ENCODE measurements around the gene ZNF248. TPM values are rescaled to one million over a fixed set of nuclear protein-coding genes. Genes with fewer than 3 reads are reported as not detected.

The ZNF248 gene
- total RNA-seq, 1 experiment from 2014 or later = 115 TPM

DNA sequence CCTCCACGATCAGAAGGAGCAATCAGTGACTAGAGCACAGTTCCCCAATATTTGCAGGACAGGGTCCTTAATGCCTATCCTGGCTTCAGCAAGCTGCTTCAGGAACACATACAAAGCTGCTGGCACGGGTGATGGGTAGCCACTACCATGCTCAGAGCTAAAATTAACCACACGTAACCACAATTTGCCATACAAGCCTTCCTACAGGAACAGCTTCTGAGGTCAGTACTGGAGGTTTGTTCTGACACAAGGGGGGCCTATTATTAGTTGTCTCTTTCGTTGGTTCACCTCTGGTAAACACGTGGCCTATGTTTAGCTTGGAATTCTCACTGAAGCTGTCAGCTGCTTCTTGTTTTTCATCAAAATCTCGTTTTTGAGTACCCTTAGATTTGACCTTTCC lies 41.1 kb downstream of the ZNF248 start:
- CTCF ChIA-PET = no interaction called here
- peaks cover 54% of the 10 kb centered on the region for H3K9me3 ChIP-seq (ENCODE audit: low read length)

DNA sequence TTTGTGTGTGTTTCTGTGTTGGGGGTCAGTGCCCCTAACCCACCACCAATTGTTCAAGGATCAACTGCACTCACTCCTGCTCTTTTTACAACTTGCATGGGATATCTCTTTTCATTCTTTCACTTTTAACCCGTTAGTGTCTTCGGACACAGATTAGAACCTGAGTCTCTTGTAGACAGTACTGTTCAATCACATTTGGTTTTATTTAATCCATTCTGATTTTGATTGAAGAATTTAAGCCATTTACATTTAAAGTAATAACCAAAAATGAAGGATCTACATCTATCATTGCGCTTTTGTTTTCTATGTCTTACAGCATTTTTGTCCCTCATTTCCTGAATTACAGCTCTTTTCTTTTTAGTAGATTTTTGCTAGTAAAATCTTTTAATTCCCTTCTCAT lies 43.6 kb downstream of the ZNF248 start:
- Histone ChIP-seq H3K9me3 (ENCODE audit: low read length) (peaks cover 42% of the 10 kb centered on the region), H3K4me1 (ENCODE audit: insufficient read depth, low read length) (no peaks in the 10 kb centered on the region), H3K9me2 (replicated peaks; ENCODE audit: low read length) (no peaks in the 10 kb centered on the region), H3K27me3 (ENCODE audit: low read length) (no peaks in the 10 kb centered on the region), H3K4me3 (ENCODE audit: low read length) (no peak overlapping the region), H3K4me2 (ENCODE audit: low read length) (no peak overlapping the region), H3K9ac (ENCODE audit: low read length) (no peak overlapping the region), H3K27ac (ENCODE audit: low read length) (no peak overlapping the region), H2AFZ (ENCODE audit: low read length) (no peak overlapping the region), H3F3A (ENCODE audit: low read length, unreplicated experiment) (no peaks in the 10 kb centered on the region), H3K79me2 (ENCODE audit: low read length) (no peaks in the 10 kb centered on the region), H3K36me3 (ENCODE audit: low read depth, low read length) (peaks cover 35% of the 10 kb centered on the region), H4K20me1 (ENCODE audit: low read length) (no peaks in the 10 kb centered on the region)
- ChIA-PET POLR2A (ENCODE audit: unreplicated experiment) (no interaction called here), CTCF (no interaction called here)
- BruUV-seq (replicated peaks) = no TSS peak
- ATAC-seq (no peak), DNase-seq (no peak)
- intact Hi-C loops (cut with micrococcal nuclease) = no loop called here
- no peak for TF ChIP-seq EZH2phosphoT487 (IDR thresholded peaks at IDR 0.05; ENCODE audit: borderline replicate concordance, low read length)
- no peak for TF ChIP-seq CTCF (conservative IDR thresholded peaks at IDR 0.05; ENCODE audit: low read depth, low read length)
- no peak for TF ChIP-seq EZH2 (IDR thresholded peaks at IDR 0.05; ENCODE audit: low read length, unreplicated experiment)

More for the DNA sequence above, 41.1 kb downstream of the ZNF248 start:
- Histone ChIP-seq H3K79me2 (ENCODE audit: low read length) (no peaks in the 10 kb centered on the region), H3K27me3 (ENCODE audit: low read length) (no peaks in the 10 kb centered on the region), H3K27ac (ENCODE audit: low read length) (no peak overlapping the region), H2AFZ (ENCODE audit: low read length) (no peak overlapping the region), H3K9me2 (replicated peaks; ENCODE audit: low read length) (no peaks in the 10 kb centered on the region), H3K4me3 (ENCODE audit: low read length) (no peak overlapping the region), H3K9ac (ENCODE audit: low read length) (no peak overlapping the region), H3K36me3 (ENCODE audit: low read depth, low read length) (peaks cover 32% of the 10 kb centered on the region; the same call in 1 of the 2 replicates), H3K4me1 (ENCODE audit: insufficient read depth, low read length) (no peaks in the 10 kb centered on the region), H3F3A (ENCODE audit: low read length, unreplicated experiment) (no peaks in the 10 kb centered on the region), H3K4me2 (ENCODE audit: low read length) (no peak overlapping the region), H4K20me1 (ENCODE audit: low read length) (no peaks in the 10 kb centered on the region)
- no peak for TF ChIP-seq CTCF (conservative IDR thresholded peaks at IDR 0.05; ENCODE audit: low read depth, low read length)
- no peak for TF ChIP-seq EZH2 (IDR thresholded peaks at IDR 0.05; ENCODE audit: low read length, unreplicated experiment)
- TF ChIP-seq EZH2phosphoT487 (IDR thresholded peaks at IDR 0.05; ENCODE audit: borderline replicate concordance, low read length) = no peak
- BruUV-seq (replicated peaks) = no TSS peak
- no peak for DNase-seq
- intact Hi-C loops (cut with micrococcal nuclease) = no loop called here
- no peak for ATAC-seq
- POLR2A ChIA-PET (ENCODE audit: unreplicated experiment) = no interaction called here

DNA sequence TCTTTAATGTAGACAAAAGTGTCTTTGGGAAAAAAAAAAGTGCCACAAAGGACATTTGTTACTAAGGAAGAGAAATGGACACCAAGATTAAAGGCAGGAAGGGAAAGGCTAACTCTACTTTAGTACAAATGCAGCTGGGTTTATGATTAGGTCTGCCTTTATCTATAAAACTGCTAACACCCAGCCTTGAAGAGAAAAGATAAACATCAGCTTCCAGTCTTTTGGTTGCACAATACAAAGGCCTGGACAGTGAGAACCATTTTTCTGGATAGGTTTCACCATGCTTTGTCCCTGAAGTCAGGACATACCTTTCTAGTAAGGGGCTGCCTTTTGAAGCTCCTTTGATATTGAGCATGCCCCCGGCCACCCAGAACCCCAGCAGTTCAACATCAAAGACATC lies 45.1 kb downstream of the ZNF248 start:
- BruUV-seq (replicated peaks) = no TSS peak
- Histone ChIP-seq H3K9me3 (ENCODE audit: low read length) (peaks cover 42% of the 10 kb centered on the region), H3K4me3 (ENCODE audit: low read length) (no peak overlapping the region), H3K4me2 (ENCODE audit: low read length) (no peak overlapping the region), H2AFZ (ENCODE audit: low read length) (no peak overlapping the region), H3K4me1 (ENCODE audit: insufficient read depth, low read length) (no peaks in the 10 kb centered on the region), H3K79me2 (ENCODE audit: low read length) (no peaks in the 10 kb centered on the region), H3K9ac (ENCODE audit: low read length) (no peak overlapping the region), H3K27ac (ENCODE audit: low read length) (no peak overlapping the region), H3K36me3 (ENCODE audit: low read depth, low read length) (peaks cover 35% of the 10 kb centered on the region), H3K27me3 (ENCODE audit: low read length) (no peaks in the 10 kb centered on the region), H4K20me1 (ENCODE audit: low read length) (no peaks in the 10 kb centered on the region), H3F3A (ENCODE audit: low read length, unreplicated experiment) (no peaks in the 10 kb centered on the region), H3K9me2 (replicated peaks; ENCODE audit: low read length) (no peaks in the 10 kb centered on the region)
- POLR2A ChIA-PET (ENCODE audit: unreplicated experiment) = no interaction called here
- ATAC-seq = no peak
- CTCF ChIA-PET = no interaction called here
- DNase-seq = no peak
- intact Hi-C loops (cut with micrococcal nuclease) = no loop called here
- TF ChIP-seq EZH2phosphoT487 (IDR thresholded peaks at IDR 0.05; ENCODE audit: borderline replicate concordance, low read length) (no peak), EZH2 (IDR thresholded peaks at IDR 0.05; ENCODE audit: low read length, unreplicated experiment) (no peak), CTCF (conservative IDR thresholded peaks at IDR 0.05; ENCODE audit: low read depth, low read length) (no peak)
